Measurements from ENCODE around the gene MANSC1.

MANSC1 gene

GRCh38 chr12:12282202-12282601, 67.8 kb downstream of the MANSC1 start:
- no peak overlapping the region for H3K27ac ChIP-seq
- H3K4me3 ChIP-seq, result no peak overlapping the region
- no peak for TF ChIP-seq CTCF (IDR thresholded peaks at IDR 0.05)
- no peak for DNase-seq (ENCODE audit: low spot score)

- no peak for DNase-seq (ENCODE audit: low spot score)
- TF ChIP-seq CTCF (IDR thresholded peaks at IDR 0.05), result no peak
- no peak overlapping the region for H3K27ac ChIP-seq
Observed at GRCh38 chr12:12281134-12281533, 68.9 kb downstream of the MANSC1 start.

DNA sequence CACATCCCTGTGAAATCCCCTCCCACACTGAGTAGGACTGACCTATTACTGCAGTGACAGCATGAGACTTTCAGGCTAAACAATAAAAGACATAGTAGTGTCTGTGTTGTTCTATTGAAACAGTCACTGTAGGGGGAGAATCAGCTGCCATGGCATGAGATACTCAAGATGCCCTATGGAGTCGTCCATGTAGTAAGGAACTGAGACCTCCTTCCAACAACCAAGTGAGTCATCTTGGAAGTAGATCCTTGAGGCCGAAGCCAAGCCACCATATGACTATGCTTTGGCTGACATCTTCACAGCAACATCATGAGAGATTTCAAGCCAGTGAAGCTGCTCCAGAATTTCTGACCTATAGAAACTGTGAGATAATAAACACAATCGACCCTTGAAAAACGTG, 71.1 kb downstream of the MANSC1 start:
- no peak for DNase-seq (ENCODE audit: low spot score)
- H3K4me3 ChIP-seq, result no peak overlapping the region
- TF ChIP-seq CTCF (IDR thresholded peaks at IDR 0.05), result no peak
- no peak overlapping the region for H3K27ac ChIP-seq

More at GRCh38 chr12:12281134-12281533, 68.9 kb downstream of the MANSC1 start:
- H3K4me3 ChIP-seq, result no peak overlapping the region
